HG03045 (cell line): ENCODE measurements around the gene DAB2.

Experiments
- ATAC-seq: cut with Tn5 transposase; IDR thresholded peaks from one replicate; pipeline ENCODE4 v1.9.1; 2021; ENCODE audit warnings: mild to moderate bottlenecking, moderate library complexity; ENCODE audit not compliant: unreplicated experiment

DAB2 gene

GRCh38 chr5:39394946-39395345 lies 29.8 kb downstream of the DAB2 start:
- ATAC-seq = no peak

DNA sequence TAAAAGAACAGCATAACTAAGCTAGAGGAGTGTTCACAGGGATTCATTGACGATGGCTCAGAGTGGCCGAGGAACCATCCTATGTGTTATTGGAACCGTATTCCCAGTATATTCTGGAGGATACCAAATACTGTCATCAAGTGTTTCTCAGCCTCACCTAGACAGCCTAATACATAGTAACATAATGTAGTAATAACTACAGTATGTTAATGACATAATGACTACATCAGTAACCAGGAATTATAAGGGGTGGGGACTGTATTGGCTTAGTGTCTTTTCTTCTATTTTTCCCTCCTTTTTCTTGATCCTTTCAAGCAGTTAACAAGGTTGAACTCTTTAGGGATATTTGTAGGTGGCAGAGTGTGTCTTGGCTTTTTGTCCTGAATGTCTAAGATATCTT lies 33.8 kb downstream of the DAB2 start:
- no peak for ATAC-seq

- no peak for ATAC-seq
Measured at GRCh38 chr5:39387293-39387692, 37.5 kb downstream of the DAB2 start.

DNA sequence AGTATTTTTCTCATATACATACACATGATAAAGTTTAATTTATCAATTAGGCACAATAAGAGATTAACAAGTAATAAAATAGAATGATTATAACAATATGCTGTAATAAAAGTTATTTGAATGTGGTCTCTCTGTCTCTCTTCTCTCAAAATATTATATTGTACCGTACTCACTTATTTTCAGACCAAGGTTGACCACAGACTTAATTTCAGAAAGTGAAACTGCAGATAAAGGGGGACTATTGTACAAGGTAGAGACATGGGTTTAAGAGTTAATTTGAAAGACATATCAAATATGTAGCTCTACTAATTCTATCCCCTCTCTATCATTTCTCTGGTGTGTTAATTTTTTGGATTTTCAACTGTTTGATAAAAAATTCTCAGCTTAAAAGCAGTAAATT lies 40.5 kb downstream of the DAB2 start:
- ATAC-seq = no peak

DNA sequence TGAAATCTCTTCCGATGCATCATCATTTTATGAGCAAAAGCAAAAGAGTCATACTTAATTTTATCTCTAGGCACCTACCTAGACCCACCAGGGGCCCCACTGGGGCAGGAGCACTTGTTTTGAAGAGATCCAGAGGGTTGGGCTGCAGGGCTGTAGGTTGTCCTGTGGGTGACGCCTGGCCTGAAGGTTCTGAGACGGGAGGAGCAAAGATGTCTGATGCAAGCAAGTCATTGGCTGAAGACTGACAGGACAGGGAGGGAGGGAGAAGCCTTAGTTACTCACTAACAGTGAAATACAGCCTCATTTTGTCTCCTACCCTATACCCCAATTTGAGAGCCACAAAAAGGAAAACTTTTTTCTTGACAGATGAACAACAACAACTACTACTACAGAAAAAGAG lies 43.4 kb downstream of the DAB2 start:
- ATAC-seq = no peak

DNA sequence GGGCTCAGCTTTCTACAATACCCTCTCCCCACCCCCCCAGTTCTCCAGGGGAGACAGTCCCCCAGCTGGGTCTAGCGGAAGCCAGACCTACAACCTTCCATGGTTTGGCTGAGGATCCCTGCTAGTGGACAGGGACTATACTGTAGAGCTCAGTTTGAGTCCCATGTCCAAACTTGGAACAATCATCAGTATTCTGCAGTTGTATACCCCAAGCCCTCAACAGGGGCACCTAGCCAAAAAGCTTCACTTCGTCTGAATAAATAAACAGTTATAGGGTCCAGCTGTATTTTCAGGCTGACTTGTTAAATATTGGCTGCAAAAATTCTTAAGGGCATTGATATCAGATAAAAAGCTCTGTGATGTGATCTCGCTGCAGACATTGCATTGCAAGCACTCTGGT lies 45.1 kb downstream of the DAB2 start:
- ATAC-seq = no peak

- ATAC-seq = no peak
Measured at GRCh38 chr5:39377613-39378012, 47.2 kb downstream of the DAB2 start.

DNA sequence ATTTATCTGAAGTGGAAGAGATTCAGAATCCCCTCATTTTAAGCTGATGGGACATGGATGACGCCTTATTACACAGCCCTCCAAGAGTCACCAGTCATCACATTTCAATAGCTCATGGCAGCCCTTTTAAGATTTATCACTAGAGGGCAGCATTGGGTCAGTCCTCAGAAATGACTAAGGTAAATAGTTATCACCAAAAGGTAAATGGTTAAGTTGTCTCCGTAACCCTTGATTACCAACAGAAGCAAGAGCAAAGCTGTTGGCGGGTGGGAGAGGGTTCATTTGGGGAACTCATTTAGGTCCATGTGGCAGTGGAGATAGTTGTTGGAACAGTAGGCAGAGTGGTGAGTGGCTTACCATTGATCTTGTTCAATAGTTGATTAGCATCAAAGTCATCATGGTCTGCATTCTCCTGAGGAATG lies 48.5 kb downstream of the DAB2 start:
- ATAC-seq = no peak

- ATAC-seq = no peak
Measured at GRCh38 chr5:39373791-39374190, 51.0 kb downstream of the DAB2 start.

DNA sequence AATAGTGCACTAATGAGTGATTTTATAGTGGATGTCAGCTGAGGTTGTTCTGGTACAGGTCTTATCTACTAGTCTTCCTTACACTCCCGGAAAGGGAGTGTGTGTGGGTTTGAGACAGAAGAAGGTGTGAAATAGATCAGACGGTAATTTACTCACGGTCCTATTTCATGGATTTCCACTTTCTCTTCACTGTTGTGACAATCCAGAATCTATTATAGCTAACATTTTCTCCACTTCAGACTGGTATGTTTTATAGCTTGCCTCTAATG lies 53.5 kb downstream of the DAB2 start:
- no peak for ATAC-seq

DNA sequence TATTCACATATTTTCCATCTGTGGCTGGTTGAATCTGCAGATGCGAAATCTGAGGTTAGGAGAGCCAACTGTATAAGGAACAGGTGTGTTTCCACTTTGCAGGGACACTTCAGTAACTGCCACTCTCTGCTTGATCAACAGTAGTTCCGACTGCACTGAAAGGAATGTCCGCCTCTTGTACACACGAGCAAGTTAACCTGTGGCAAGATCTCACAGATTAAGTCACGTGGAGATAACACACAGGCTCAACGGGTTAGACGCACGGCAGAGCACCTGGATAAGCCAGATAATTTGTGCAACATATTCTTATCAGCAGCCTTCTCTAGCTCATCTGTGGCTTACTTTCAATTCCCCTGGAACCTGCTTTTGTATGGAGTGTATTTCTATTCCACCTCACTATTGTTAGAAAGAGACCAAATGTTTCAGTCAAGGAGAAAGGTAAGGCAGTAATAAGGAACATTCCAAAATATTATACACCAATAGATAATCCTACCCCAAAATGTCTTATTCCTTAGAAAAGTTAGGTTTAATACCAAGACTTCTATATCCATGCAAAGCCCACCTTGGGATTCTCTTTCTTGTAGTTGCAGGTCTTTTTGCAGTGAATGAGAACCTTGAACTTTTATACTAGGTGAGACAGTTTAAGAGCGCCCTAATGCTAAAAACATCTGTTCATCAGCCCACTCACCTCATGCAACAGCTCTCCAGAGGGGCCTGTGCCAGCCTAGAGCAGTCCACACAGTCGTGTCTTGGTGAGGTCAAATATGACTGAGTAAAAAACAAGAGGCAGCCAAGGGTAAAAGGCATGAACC lies 54.0 kb downstream of the DAB2 start:
- no peak for ATAC-seq

DNA sequence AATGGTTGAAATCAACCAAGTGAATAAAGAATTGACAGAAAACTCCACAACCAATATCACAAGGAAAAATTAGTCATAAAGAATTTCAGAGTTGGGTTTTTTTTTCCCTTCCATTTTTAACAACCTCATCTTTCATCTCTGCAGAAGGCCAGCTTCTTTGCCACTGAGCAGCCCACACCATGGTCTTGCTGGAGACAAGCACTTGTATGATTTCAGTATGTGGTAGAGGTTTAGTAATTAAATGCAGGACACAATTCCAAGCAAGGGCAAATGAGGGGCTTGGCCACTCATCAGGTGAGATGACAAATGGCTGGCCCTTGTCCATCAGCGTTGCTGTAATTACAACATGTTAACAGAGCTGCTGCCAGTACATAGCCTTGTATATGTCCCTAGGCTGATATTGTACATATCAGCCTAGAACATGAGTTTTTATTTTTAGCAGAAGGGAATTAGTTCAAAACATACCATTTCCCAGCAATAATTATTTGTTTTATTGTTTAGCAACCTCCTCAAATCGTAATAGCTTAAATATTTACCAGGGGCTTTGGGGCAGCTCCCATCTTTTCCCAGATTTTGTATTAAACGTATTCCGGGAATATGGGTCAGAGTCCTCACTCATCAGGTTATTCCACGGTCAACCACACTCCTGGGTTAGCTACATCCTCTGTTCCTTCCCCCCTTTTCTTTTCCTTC lies 55.5 kb downstream of the DAB2 start:
- ATAC-seq = no peak

DNA sequence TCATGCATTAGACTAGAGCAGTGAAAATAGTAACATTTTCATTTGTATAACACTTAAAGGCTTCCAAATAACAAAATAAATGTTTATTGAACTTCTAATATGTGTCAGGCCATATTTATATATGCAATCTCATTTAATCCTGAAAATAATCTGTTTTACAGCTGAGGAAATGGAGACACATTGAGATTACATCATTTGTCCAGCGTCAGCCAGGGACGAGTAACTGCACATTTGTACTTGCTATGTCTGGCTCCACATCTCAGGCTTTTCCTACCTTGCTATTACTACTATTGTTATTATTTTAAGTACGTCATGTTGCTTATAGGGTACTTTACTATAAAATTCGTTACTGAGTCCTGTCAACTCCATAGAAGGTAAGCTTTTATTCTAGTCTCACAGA lies 56.7 kb downstream of the DAB2 start:
- ATAC-seq = no peak

DNA sequence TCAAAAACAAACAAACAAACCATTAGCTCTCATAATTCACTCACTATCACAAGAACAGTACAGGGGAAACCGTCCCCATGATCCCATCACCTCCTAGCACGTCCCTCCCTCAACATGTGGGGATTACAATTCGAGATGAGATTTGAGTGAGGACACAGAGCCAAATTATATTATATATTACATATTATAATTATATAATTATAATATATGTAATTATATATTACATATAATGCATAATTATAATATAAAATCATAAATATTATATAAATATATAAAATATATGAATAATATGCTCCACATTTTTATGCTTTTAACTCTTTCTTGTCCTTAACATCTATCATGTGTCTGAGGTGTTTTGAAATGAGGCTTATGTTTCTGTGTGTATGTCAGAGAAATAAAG lies 57.1 kb downstream of the DAB2 start:
- no peak for ATAC-seq

- ATAC-seq = no peak
Measured at GRCh38 chr5:39364367-39364766, 60.4 kb downstream of the DAB2 start, which contains the start of gene C9. C9 (minus strand) TSS chr5:39364495; CDS start chr5:39364464, 31 bp downstream.

DNA sequence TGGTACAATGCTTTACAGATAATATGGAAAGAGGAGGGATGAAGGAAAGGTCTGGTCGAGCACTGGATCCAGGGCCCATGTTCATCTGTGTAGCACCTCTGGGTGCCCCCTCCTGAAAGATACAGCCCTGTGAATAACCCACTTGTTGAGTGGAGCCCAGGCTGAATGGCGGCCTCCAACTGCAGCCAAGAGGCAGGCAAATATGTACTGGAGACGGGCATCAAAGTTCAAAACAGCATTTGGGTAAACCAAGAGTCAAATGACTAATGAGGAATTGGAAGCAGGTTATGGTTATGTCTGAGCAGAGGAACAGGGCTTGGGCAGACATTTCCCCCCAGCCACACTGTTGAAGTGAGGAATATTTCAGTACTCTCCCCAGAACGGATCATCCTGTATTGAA lies 61.6 kb downstream of the DAB2 start:
- no peak for ATAC-seq

GRCh38 chr5:39362646-39363045 lies 62.1 kb downstream of the DAB2 start:
- no peak for ATAC-seq

- no peak for ATAC-seq
Measured at GRCh38 chr5:39361306-39361705, 63.5 kb downstream of the DAB2 start.

DNA sequence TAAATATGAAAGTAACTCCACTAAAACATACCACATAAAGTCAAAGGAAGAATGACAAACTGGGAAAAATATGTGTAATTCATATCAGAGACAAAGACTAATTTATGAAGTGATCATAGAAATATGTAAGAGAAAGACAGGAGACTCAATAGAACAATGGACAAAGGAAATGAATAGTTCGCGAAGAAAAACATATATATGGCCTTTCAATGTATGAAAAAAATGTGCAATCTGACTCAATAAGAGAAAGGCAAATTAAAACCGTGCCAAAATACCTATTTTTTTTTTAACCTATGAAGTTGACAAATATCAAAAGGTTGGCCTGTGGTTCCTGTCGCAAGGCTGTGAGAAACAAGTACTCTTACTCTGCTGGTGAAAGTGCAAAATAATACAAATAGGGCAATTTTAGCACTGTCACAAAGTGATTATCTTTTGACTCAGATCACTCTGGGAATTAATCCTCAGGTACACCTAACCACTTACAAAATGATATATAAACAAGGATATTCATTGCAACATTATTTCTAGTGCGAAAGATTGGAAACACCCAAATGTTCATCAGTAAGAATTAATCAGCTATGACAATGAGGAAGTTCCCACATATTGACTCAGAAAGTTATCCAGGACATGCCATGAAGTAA lies 64.2 kb downstream of the DAB2 start:
- no peak for ATAC-seq

- no peak for ATAC-seq
Measured at GRCh38 chr5:39356263-39356662, 68.5 kb downstream of the DAB2 start.

- ATAC-seq = no peak
Measured at GRCh38 chr5:39355324-39355723, 69.5 kb downstream of the DAB2 start.

GRCh38 chr5:39353717-39354399 lies 70.9 kb downstream of the DAB2 start:
- no peak for ATAC-seq
